SK-N-MC (cell line): ENCODE data around the gene OSBPL10.

ENCODE experiments used
- EZH2 ChIP-seq: fragments of 200-600 bp; sonication (generic); IDR thresholded peaks from one replicate; pipeline ENCODE4 v1.6.1; 2017; ENCODE audit warnings: antibody characterized with exemption
- FOXP2 ChIP-seq: optimal IDR thresholded peaks from 2 replicates; pipeline ENCODE3; 2011; ENCODE audit warnings: mild to moderate bottlenecking, moderate library complexity; ENCODE audit not compliant: insufficient read depth; ENCODE audit errors: extremely low read length, control extremely low read depth
- POLR2AphosphoS5 ChIP-seq: IDR thresholded peaks from 2 replicates; pipeline ENCODE4 v1.6.1; 2012; ENCODE audit warnings: mild to moderate bottlenecking, low read depth, low read length, borderline replicate concordance

GRCh38 chr3:31714495-31715280, 266.4 kb downstream of the OSBPL10 start:
- TF ChIP-seq EZH2, result no peak
- TF ChIP-seq POLR2AphosphoS5, result no peak
- no peak for TF ChIP-seq FOXP2
